Retinal pigment epithelial cell (primary cell): ENCODE data around the gene C17orf67.
A peak's percentile ranks its signal among the peaks of the same experiment; 100 is the strongest.

Experiments used
- DNase-seq: peaks from one replicate; pipeline ENCODE4 v3.0.0-alpha.2; 2010; ENCODE audit warnings: low read depth
- H3K4me3 ChIP-seq: 2 replicates; pipeline ENCODE4 v1.5.1; 2011; ENCODE audit warnings: mild to moderate bottlenecking, low read length, control low read depth, moderate library complexity
- TF ChIP-seq, protein P1 (sequence below): conservative IDR thresholded peaks from 2 replicates; pipeline ENCODE4 v1.5.1; 2011; ENCODE audit warnings: low read depth, low read length, control low read depth, inconsistent platforms

C17orf67 gene

GRCh38 chr17:56850591-56850990 is 16.9 kb upstream of the C17orf67 start:
- no peak overlapping the region for H3K4me3 ChIP-seq
- no peak for DNase-seq

GRCh38 chr17:56849131-56849530 is 15.4 kb upstream of the C17orf67 start:
- TF ChIP-seq, protein P1, sequence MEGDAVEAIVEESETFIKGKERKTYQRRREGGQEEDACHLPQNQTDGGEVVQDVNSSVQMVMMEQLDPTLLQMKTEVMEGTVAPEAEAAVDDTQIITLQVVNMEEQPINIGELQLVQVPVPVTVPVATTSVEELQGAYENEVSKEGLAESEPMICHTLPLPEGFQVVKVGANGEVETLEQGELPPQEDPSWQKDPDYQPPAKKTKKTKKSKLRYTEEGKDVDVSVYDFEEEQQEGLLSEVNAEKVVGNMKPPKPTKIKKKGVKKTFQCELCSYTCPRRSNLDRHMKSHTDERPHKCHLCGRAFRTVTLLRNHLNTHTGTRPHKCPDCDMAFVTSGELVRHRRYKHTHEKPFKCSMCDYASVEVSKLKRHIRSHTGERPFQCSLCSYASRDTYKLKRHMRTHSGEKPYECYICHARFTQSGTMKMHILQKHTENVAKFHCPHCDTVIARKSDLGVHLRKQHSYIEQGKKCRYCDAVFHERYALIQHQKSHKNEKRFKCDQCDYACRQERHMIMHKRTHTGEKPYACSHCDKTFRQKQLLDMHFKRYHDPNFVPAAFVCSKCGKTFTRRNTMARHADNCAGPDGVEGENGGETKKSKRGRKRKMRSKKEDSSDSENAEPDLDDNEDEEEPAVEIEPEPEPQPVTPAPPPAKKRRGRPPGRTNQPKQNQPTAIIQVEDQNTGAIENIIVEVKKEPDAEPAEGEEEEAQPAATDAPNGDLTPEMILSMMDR: no peak
- no peak overlapping the region for H3K4me3 ChIP-seq
- no peak for DNase-seq

More at GRCh38 chr17:56850591-56850990, 16.9 kb upstream of the C17orf67 start:
- TF ChIP-seq, protein P1: no peak

DNA sequence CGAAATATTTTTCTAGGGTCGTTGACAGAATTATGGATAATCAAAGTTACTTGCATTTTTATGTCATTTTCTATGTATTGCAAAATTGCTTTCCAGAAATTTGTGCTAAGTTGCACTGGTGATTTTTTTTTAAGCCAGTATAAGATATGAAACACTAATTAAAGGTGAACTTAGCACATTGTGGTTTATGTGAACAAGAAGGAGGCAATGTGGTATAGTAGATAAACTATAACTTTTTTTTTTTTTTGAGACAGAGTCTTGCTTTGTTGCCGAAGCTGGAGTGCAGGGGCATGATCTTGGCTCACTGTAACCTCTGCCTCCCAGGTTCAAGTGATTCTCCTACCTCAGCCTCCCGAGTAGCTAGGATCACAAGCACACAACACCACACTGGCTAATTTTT is 13.4 kb upstream of the C17orf67 start:
- no peak overlapping the region for H3K4me3 ChIP-seq
- no peak for DNase-seq
- TF ChIP-seq, protein P1: no peak

DNA sequence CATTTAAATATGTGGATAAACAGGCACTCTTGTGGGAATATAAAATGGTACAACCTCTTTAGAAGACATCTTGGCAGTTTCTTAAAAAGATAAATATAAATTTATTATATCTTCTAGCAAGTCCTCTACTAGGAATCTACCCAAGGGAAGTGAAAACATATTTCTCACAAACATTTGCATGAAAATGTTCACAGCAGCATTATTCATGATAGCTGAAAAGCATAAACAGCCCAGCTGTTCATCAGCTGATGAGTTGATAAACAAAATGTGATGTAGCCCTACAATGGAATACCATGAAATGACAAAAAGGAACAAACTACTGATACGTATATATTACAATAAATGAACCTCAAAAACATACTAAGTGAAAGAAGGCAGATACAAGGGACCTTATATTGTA is 12.2 kb upstream of the C17orf67 start:
- H3K4me3 ChIP-seq: no peak overlapping the region
- TF ChIP-seq, protein P1: no peak
- DNase-seq: no peak

DNA sequence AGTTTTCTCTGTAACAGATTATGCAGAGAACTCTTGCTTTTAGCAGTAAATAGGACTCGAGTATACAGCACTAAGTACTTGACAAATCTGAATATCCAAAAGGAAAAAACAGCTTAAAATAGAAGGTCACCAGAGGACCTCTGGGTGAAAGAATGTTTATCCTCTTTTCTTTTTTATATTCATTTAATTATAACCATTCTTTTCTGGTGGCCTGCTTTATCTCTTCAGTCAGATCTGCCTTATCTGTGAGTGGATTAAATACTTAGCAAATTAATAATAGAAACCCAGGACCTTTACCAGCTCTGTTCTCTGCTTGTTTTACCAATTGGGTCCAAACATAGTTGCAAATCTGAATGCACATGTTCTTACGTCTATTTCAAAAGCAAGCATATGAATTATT is 8.9 kb upstream of the C17orf67 start:
- no peak for DNase-seq
- no peak overlapping the region for H3K4me3 ChIP-seq
- TF ChIP-seq, protein P1: no peak

- DNase-seq: no peak
- TF ChIP-seq, protein P1: no peak
- H3K4me3 ChIP-seq: no peak overlapping the region
Measured at GRCh38 chr17:56838687-56839086, 5.0 kb upstream of the C17orf67 start.

DNA sequence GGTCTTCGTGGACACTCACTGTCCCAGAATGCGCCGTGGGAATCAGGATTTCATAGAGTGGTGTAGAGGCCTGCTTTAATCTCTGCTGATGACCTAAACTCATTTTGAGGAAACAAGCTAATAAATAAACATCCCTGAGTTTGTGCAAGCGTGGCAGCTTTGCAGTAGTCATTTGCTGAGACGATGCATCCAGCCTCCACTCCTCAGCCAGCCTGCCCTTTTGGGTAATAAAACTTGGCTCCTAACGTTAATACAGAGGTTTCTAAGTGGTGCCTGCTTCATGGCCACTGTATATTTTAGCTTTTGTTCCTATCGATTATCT is 1.5 kb upstream of the C17orf67 start:
- TF ChIP-seq, protein P1: no peak
- DNase-seq: no peak
- H3K4me3 ChIP-seq: peak overlapping the region; percentile 60
